Adrenal gland (tissue), 12 donors: ENCODE results near the gene NUP210L. TPM values are rescaled to one million over a fixed set of nuclear protein-coding genes. Genes with fewer than 3 reads are reported as not detected.
A peak's percentile ranks its signal among the peaks of the same experiment; 100 is the strongest.
"Not testable (repeated sequence)": the region's sequence is repeated elsewhere in the genome, so short reads cannot be mapped to it uniquely, and the experiment has no call there.

Experiments
- DNase-seq, 7 donors: peaks; one replicate each; pipeline ENCODE4 v3.0.0-alpha.2; 2019 to 2020
- H3K27ac ChIP-seq, 5 donors: fragments of 200-600 bp; sonication (generic) in 4 of 5; 1 replicate in 3 of 5; 2 replicates in 2 of 5; pipeline versions ENCODE4 v1.5.1 to v1.8.0; 2016 to 2020; ENCODE audit warnings: mild to moderate bottlenecking in 1 of 5
- H3K27me3 ChIP-seq: fragments of 200-600 bp; 2 replicates; pipeline ENCODE4 v1.8.0; 2021
- H3K36me3 ChIP-seq, 2 donors: fragments of 200-600 bp; replicated peaks in 1 of 2; 1 replicate in 1 of 2; 2 replicates in 1 of 2; pipeline versions ENCODE4 v1.5.1 to v1.8.0; 2018 to 2022
- H3K4me1 ChIP-seq, 2 donors: fragments of 200-600 bp; replicated peaks in 1 of 2; 1 replicate in 1 of 2; 2 replicates in 1 of 2; pipeline versions ENCODE4 v1.5.1 to v1.8.0; 2018 to 2021
- H3K4me3 ChIP-seq, 4 donors: fragments of 200-600 bp; sonication (generic) in 3 of 4; one replicate each; pipeline ENCODE4 v1.5.1; 2016 to 2018
- H3K9me3 ChIP-seq, 3 donors: fragments of 200-600 bp; sonication (generic) in 1 of 3; replicated peaks in 1 of 3; 1 replicate in 2 of 3; 2 replicates in 1 of 3; pipeline versions ENCODE4 v1.5.1 to v1.8.0; 2016 to 2021
- POLR2A ChIP-seq, 2 donors: fragments of 450-650 bp; IDR thresholded peaks; one replicate each; pipeline ENCODE4 v1.6.1; 2017; ENCODE audit warnings: antibody characterized with exemption in 2 of 2, mild to moderate bottlenecking in 2 of 2, moderate library complexity in 1 of 2
- WGBS, 4 donors: extraction: QIAGEN DNeasy Blood & Tissue Kit in 2 of 4; methylation state at CpG; one replicate each; pipeline versions ENCODE4 v1.1.5 to v1.1.7; 2013 to 2017; 5-methylcytosine and 5-hydroxymethylcytosine counted together
- intact Hi-C, 2 donors: fragments of 100-400 bp; cut with DNase I; formaldehyde crosslinking; loops; one replicate each; pipeline versions ENCODE4 v1.14.1 to v1.15.0; 2022 to 2023
- polyA plus RNA-seq, 3 donors: library from polyadenylated mRNA; stranded (reverse); fragments of 200-250 nt in 2 of 3; fragments of 350-450 nt in 1 of 3; fragmentation: Illumina TruSeq in 1 of 3; extraction: RNeasy Lipid Tissue Mini Kit (QIAGEN cat#74804) in 1 of 3; gene quantifications; one replicate each; pipeline ENCODE4 v1.2.3, GENCODE V29; 2013 to 2014
- total RNA-seq, 9 donors: library from RNA; depleted of rRNA in 4 of 9; stranded (reverse); fragments of >200 nt in 4 of 9; fragments of 120-200 nt in 1 of 9; fragmentation: NEBNext Ultra II Directional in 1 of 9; extraction: Animal tissue kit (Norgen Biotek cat#: 25700) in 1 of 9; gene quantifications; one replicate each; pipeline versions ENCODE4 v1.1.0 to v1.2.4, GENCODE V29; 2013 to 2023
- TF ChIP-seq, protein P1 (sequence below), 6 experiments: fragments of 450-650 bp in 4 of 6; fragments of 200-600 bp in 2 of 6; sonication (generic) in 1 of 6; IDR thresholded peaks; 1 replicate in 5 of 6; 2 replicates in 1 of 6; pipeline versions ENCODE4 v1.5.1 to v1.8.0; 2016 to 2021; ENCODE audit warnings: antibody characterized with exemption in 6 of 6, mild to moderate bottlenecking in 2 of 6, moderate library complexity in 1 of 6
- donor health status: healthy with polysubstance abuse.
- donor health status: Bipolar disorder and iron deficiency.
- donor health status: DM: yes; HTN: yes; CAD: no.
- donor health status: DM: no; HTN: no; CAD: no.
- donor health status: DM: no; HTN: no; CAD: no.
- donor health status: DM: yes; HTN: yes; CAD: no.

Gene NUP210L
- total and polyA plus RNA-seq, 12 donors = 0.03 to 0.07 (median 0.06) TPM; not detected in 7

DNA sequence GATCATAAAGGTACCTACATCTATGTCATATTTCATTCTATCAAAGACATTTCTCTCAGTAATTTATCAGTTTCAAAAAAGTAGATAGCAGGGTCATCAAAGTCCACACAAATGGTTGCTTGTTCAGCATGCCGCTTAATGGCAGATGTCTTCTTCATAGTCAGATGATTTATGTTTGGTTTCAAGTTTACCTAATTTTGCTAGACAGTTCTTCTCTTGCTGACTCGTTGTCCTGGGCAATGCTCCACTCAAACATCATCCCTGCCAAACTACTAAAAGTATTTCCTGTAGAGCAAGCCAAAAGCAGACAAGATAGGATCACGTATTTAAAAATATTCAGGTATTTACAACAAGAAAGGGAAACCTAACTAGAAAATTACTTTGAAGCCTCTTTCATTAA is 13.6 kb downstream of the NUP210L start:
- Histone ChIP-seq H3K36me3 (no peaks in the 10 kb centered on the region), H3K9me3 (no peaks in the 10 kb centered on the region), H3K4me1 (no peaks in the 10 kb centered on the region), H3K4me3 (no peak overlapping the region), H3K27ac (peak overlapping the region in 1 of 5 donors; percentile 21), H3K27me3 (no peaks in the 10 kb centered on the region)
- TF ChIP-seq, protein P1, sequence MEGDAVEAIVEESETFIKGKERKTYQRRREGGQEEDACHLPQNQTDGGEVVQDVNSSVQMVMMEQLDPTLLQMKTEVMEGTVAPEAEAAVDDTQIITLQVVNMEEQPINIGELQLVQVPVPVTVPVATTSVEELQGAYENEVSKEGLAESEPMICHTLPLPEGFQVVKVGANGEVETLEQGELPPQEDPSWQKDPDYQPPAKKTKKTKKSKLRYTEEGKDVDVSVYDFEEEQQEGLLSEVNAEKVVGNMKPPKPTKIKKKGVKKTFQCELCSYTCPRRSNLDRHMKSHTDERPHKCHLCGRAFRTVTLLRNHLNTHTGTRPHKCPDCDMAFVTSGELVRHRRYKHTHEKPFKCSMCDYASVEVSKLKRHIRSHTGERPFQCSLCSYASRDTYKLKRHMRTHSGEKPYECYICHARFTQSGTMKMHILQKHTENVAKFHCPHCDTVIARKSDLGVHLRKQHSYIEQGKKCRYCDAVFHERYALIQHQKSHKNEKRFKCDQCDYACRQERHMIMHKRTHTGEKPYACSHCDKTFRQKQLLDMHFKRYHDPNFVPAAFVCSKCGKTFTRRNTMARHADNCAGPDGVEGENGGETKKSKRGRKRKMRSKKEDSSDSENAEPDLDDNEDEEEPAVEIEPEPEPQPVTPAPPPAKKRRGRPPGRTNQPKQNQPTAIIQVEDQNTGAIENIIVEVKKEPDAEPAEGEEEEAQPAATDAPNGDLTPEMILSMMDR (IDR thresholded peaks at IDR 0.05) = no peak
- TF ChIP-seq POLR2A (IDR thresholded peaks at IDR 0.05) = no peak
- 22 to 32% (median 27%) methylated on average over 3 of the region's 3 CpGs for WGBS, 4 donors
- intact Hi-C loops = loop anchor here in 1 of 2 donors (10.0 kb wide), 1 partner anchor 126 kb away; no protein-coding TSS in a partner anchor
- no peak for DNase-seq

DNA sequence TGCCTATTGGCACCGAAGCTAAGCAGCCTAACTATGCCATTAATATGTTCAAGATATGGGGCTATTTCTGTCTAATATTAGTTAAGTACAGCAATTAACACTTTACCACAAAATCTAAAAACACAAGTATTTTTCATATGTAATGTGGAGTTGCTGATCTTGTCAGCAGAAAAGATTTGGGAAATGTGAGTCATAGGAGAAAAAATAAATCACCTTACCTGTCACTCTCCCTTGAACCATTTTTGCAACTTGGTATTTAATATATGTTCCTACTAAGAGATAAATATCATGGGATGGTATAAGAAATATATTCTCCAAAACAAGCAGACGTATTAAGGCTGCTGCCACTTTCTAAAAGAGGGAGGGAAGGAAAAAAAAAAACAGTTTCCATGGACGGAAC is 17.0 kb downstream of the NUP210L start:
- no peak for DNase-seq
- TF ChIP-seq, protein P1 (IDR thresholded peaks at IDR 0.05) = no peak
- no peak for TF ChIP-seq POLR2A (IDR thresholded peaks at IDR 0.05)
- Histone ChIP-seq H3K4me1 (no peaks in the 10 kb centered on the region), H3K27me3 (no peaks in the 10 kb centered on the region), H3K4me3 (no peak overlapping the region), H3K27ac (no peak overlapping the region), H3K36me3 (no peaks in the 10 kb centered on the region), H3K9me3 (no peaks in the 10 kb centered on the region)
- 67 to 84% (median 78%) methylated on average over 3 of the region's 3 CpGs for WGBS, 4 donors
- intact Hi-C loops = no loop called here

DNA sequence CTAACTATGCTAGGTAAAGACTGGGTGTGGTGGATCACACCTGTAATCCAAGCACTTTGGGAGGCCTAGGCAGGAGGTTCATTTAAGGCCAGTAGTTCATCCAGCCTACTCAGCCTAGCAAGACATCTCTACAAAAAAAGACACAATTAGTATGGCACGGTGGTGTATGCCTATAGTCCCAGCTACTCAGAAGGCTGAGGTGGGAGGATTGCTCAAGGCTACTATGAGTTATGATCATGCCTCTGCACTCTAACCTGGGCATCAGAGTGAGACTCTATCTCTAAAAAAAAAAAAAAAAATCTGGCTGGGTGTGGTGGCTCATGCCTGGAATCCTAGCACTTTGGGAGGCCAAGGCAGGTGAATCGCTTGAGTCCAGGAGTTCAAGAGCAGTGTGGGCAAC is 21.6 kb downstream of the NUP210L start:
- TF ChIP-seq, protein P1 (IDR thresholded peaks at IDR 0.05) = no peak
- TF ChIP-seq POLR2A (IDR thresholded peaks at IDR 0.05) = no peak
- H3K4me3 ChIP-seq = no peak overlapping the region
- intact Hi-C loops = no loop called here

DNA sequence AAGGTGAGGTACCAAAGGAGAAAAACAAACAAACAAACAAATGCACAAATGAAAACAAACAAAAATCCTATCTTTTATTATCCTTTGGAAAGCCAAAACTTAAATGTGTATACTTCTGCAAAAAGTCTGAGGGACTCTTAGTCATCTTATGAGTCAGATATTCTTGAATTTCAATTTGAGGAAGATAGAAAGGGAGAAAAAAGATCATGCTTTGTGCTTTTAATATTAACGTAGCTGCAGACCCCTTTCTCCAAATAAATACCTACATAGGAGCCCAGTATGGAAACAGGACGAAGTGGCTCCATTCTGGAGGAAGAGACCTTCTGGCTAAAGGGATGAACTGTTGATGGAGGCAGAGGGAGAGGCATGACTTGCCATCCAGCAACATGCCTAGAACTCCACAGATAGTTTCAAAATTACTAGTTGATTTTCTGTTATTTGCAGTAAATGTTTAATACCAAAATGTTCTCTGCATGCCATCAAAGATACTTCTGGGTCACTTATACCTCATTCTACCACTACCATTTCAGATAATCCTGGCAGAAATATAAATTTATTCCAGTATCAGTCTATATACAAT is 25.4 kb downstream of the NUP210L start:
- Histone ChIP-seq H3K4me3 (no peak overlapping the region), H3K27me3 (no peaks in the 10 kb centered on the region), H3K9me3 (no peaks in the 10 kb centered on the region), H3K36me3 (no peaks in the 10 kb centered on the region), H3K27ac (no peak overlapping the region), H3K4me1 (no peaks in the 10 kb centered on the region)
- intact Hi-C loops = no loop called here
- TF ChIP-seq, protein P1 (IDR thresholded peaks at IDR 0.05) = no peak
- TF ChIP-seq POLR2A (IDR thresholded peaks at IDR 0.05) = no peak
- 44 to 53% (median 49%) methylated on average over 2 of the region's 2 CpGs for WGBS, 4 donors
- no peak for DNase-seq

More for the DNA sequence above, 21.6 kb downstream of the NUP210L start:
- Histone ChIP-seq H3K27me3 (no peaks in the 10 kb centered on the region), H3K4me1 (no peaks in the 10 kb centered on the region), H3K9me3 (no peaks in the 10 kb centered on the region), H3K27ac (no peak overlapping the region), H3K36me3 (no peaks in the 10 kb centered on the region)
- WGBS, 4 donors = 80 to 93% (median 87%) methylated on average over 2 of the region's 2 CpGs
- DNase-seq = no peak

DNA sequence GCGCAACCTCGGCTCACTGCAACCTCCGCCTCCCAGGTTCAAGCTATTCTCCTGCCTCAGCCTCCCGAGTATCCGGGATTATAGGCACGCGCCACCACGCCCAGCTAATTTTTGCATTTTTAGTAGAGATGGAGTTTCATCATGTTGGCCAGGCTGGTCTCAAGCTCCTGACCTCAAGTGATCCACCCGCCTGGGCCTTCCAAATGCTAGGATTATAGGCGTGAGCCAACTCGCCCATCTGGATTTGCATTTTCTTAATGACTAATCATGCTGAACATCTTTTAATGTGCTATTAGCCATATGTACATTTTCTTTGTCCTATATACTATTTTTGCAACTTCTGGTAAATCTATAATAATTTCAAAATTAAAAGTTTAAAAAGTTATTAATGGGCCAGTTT is 31.7 kb downstream of the NUP210L start:
- H3K9me3 ChIP-seq = not testable (repeated sequence)
- 86 to 95% (median 92%) methylated on average over 11 of the region's 11 CpGs for WGBS, 4 donors

More for the DNA sequence above, 31.7 kb downstream of the NUP210L start:
- DNase-seq, H3K27ac ChIP-seq, H3K36me3 ChIP-seq, intact Hi-C loops, H3K27me3 ChIP-seq, H3K4me3 ChIP-seq, H3K4me1 ChIP-seq: not testable (repeated sequence)
